PC-3 (cell line): Measurements from ENCODE around the gene DCAF4L1. TPM values are rescaled to one million over a fixed set of nuclear protein-coding genes. Genes with fewer than 3 reads are reported as not detected.
A peak's percentile ranks its signal among the peaks of the same experiment; 100 is the strongest.

Experiments used
- ATAC-seq: fragments of 200-7000 bp; cut with Tn5 transposase; 2 replicates; pipeline ENCODE4 v1.9.1; 2020; ENCODE audit warnings: mild to moderate bottlenecking, moderate library complexity
- BruUV-seq: library from RNA; stranded (reverse); fragments of 400-500 nt; replicated peaks from 2 replicates; lab custom pipeline; 2021; lab: Mats Ljungman, UMichigan
- CTCF ChIA-PET: fragments of 300-600 bp; sonication (Branson Sonifier 250); formaldehyde crosslinking; loops from one replicate; lab custom pipeline; 2022; ENCODE audit warnings: antibody characterized with exemption; lab: Charles Lee
- POLR2A ChIA-PET: fragments of 300-600 bp; sonication (Branson Sonifier 250); formaldehyde crosslinking; loops from one replicate; lab custom pipeline; 2022; ENCODE audit warnings: antibody characterized with exemption; ENCODE audit not compliant: unreplicated experiment; lab: Charles Lee
- DNase-seq: peaks from one replicate; pipeline ENCODE4 v3.0.0-alpha.2; 2015
- H2AFZ ChIP-seq: fragments of 300-600 bp; sonication (generic); 2 replicates; pipeline ENCODE4 v1.6.0; 2016; ENCODE audit warnings: antibody characterized with exemption, low read length
- H3F3A ChIP-seq: fragments of 300-600 bp; sonication (generic); one replicate; pipeline ENCODE4 v1.6.0; 2017; ENCODE audit warnings: antibody characterized with exemption, low read length, control low read depth, mild to moderate bottlenecking; ENCODE audit not compliant: unreplicated experiment
- H3K27ac ChIP-seq: fragments of 300-600 bp; sonication (generic); 2 replicates; pipeline ENCODE4 v1.5.1; 2016; ENCODE audit warnings: mild to moderate bottlenecking, low read length
- H3K27me3 ChIP-seq: fragments of 300-600 bp; sonication (generic); 2 replicates; pipeline ENCODE4 v1.6.1; 2016; ENCODE audit warnings: low read length, mixed read lengths
- H3K36me3 ChIP-seq: fragments of 300-600 bp; sonication (generic); 2 replicates; pipeline ENCODE4 v1.6.1; 2016; ENCODE audit warnings: low read depth, mixed run types, low read length, mixed read lengths
- H3K4me1 ChIP-seq: fragments of 300-600 bp; sonication (generic); 2 replicates; pipeline ENCODE4 v1.5.1; 2016; ENCODE audit warnings: low read length; ENCODE audit not compliant: insufficient read depth
- H3K4me2 ChIP-seq: fragments of 300-600 bp; sonication (generic); 2 replicates; pipeline ENCODE4 v1.6.0; 2016; ENCODE audit warnings: low read length
- H3K4me3 ChIP-seq: fragments of 300-600 bp; sonication (generic); 2 replicates; pipeline ENCODE4 v1.5.1; 2016; ENCODE audit warnings: mild to moderate bottlenecking, low read length, mixed read lengths
- H3K79me2 ChIP-seq: fragments of 300-600 bp; sonication (generic); 2 replicates; pipeline ENCODE4 v1.6.1; 2017; ENCODE audit warnings: low read length, mixed read lengths
- H3K9ac ChIP-seq: fragments of 300-600 bp; sonication (generic); 2 replicates; pipeline ENCODE4 v1.6.0; 2016; ENCODE audit warnings: mild to moderate bottlenecking, low read length
- H3K9me2 ChIP-seq: fragments of 300-600 bp; sonication (generic); replicated peaks from 2 replicates; pipeline ENCODE4 v1.6.1; 2016; ENCODE audit warnings: mixed run types, low read length, mixed read lengths
- H3K9me3 ChIP-seq: fragments of 300-600 bp; sonication (generic); 2 replicates; pipeline ENCODE4 v1.6.1; 2016; ENCODE audit warnings: low read length, mixed read lengths
- H4K20me1 ChIP-seq: fragments of 300-600 bp; sonication (generic); 2 replicates; pipeline ENCODE4 v1.6.1; 2016; ENCODE audit warnings: low read length, mixed read lengths
- CTCF ChIP-seq: fragments of 300-600 bp; sonication (generic); conservative IDR thresholded peaks from 2 replicates; pipeline ENCODE4 v1.5.1; 2017; ENCODE audit warnings: antibody characterized with exemption, low read depth, mild to moderate bottlenecking, low read length
- EZH2 ChIP-seq: fragments of 300-600 bp; sonication (generic); IDR thresholded peaks from one replicate; pipeline ENCODE4 v1.6.1; 2017; ENCODE audit warnings: antibody characterized with exemption, mild to moderate bottlenecking, low read length; ENCODE audit not compliant: unreplicated experiment
- EZH2phosphoT487 ChIP-seq: fragments of 300-600 bp; sonication (generic); IDR thresholded peaks from 2 replicates; pipeline ENCODE4 v1.6.1; 2018; ENCODE audit warnings: mild to moderate bottlenecking, antibody characterized with exemption, low read length, borderline replicate concordance
- intact Hi-C: fragments of 100-400 bp; cut with micrococcal nuclease; formaldehyde crosslinking; loops from 2 replicates; pipeline ENCODE4 v1.9.0; 2023
- total RNA-seq: library from RNA; depleted of rRNA; stranded (reverse); fragments of >200 nt; gene quantifications from 2 replicates; pipeline ENCODE4 v1.2.3, GENCODE V29; 2014

Gene DCAF4L1
- total RNA-seq, 1 experiment from 2014 or later: 0.22 TPM

- ATAC-seq (peak; percentile 99), DNase-seq (peak; percentile 82)
- CTCF ChIA-PET: no interaction called here
- H3K4me3 ChIP-seq: no peak overlapping the region
- no peaks in the 10 kb centered on the region for H3K79me2 ChIP-seq
- no peaks in the 10 kb centered on the region for H3K9me3 ChIP-seq
- no peaks in the 10 kb centered on the region for H3K27me3 ChIP-seq
- no TSS peak for BruUV-seq
- TF ChIP-seq EZH2: no peak
- no peak for TF ChIP-seq EZH2phosphoT487
- H4K20me1 ChIP-seq: no peaks in the 10 kb centered on the region
- intact Hi-C loops: loop anchor here (10.0 kb wide), 1 partner anchor 547 kb away; no protein-coding TSS in a partner anchor
- H3K9ac ChIP-seq: no peak overlapping the region
- H3K9me2 ChIP-seq: no peaks in the 10 kb centered on the region
- H3K27ac ChIP-seq: peak overlapping the region; percentile 57
- H3K4me1 ChIP-seq: peaks cover 15% of the 10 kb centered on the region
- H3K36me3 ChIP-seq: no peaks in the 10 kb centered on the region
- POLR2A ChIA-PET: no interaction called here
- no peak overlapping the region for H2AFZ ChIP-seq
- H3F3A ChIP-seq: no peaks in the 10 kb centered on the region
- H3K4me2 ChIP-seq: no peak overlapping the region
Observed at GRCh38 chr4:41967392-41967791, 14.2 kb upstream of the DCAF4L1 start.

- no peak overlapping the region for H3K4me2 ChIP-seq
- H2AFZ ChIP-seq: no peak overlapping the region
- H3F3A ChIP-seq: no peaks in the 10 kb centered on the region
- no peaks in the 10 kb centered on the region for H3K79me2 ChIP-seq
- no peaks in the 10 kb centered on the region for H3K27me3 ChIP-seq
- ATAC-seq (no peak), DNase-seq (no peak)
- intact Hi-C loops: loop anchor here (10.0 kb wide), 1 partner anchor 545 kb away; no protein-coding TSS in a partner anchor
- ChIA-PET CTCF (no interaction called here), POLR2A (no interaction called here)
- H3K27ac ChIP-seq: no peak overlapping the region
- H3K4me1 ChIP-seq: peaks cover 15% of the 10 kb centered on the region
- BruUV-seq: no TSS peak
- H3K9me2 ChIP-seq: no peaks in the 10 kb centered on the region
- H4K20me1 ChIP-seq: no peaks in the 10 kb centered on the region
- no peaks in the 10 kb centered on the region for H3K9me3 ChIP-seq
- no peak for TF ChIP-seq CTCF
- no peak for TF ChIP-seq EZH2phosphoT487
- H3K4me3 ChIP-seq: no peak overlapping the region
- no peak overlapping the region for H3K9ac ChIP-seq
- no peaks in the 10 kb centered on the region for H3K36me3 ChIP-seq
Observed at GRCh38 chr4:41969671-41970070, 11.9 kb upstream of the DCAF4L1 start.

GRCh38 chr4:41975341-41975740 lies 6.2 kb upstream of the DCAF4L1 start:
- BruUV-seq: no TSS peak
- intact Hi-C loops: no loop called here
- CTCF ChIA-PET: no interaction called here

More at GRCh38 chr4:41975341-41975740, 6.2 kb upstream of the DCAF4L1 start:
- Histone ChIP-seq H3K9me2 (no peaks in the 10 kb centered on the region), H3K4me3 (no peak overlapping the region), H3K9ac (no peak overlapping the region), H3K79me2 (no peaks in the 10 kb centered on the region), H2AFZ (no peak overlapping the region), H3K27me3 (no peaks in the 10 kb centered on the region), H3K36me3 (no peaks in the 10 kb centered on the region), H3F3A (no peaks in the 10 kb centered on the region), H3K4me2 (no peak overlapping the region), H3K4me1 (no peaks in the 10 kb centered on the region), H4K20me1 (no peaks in the 10 kb centered on the region), H3K9me3 (no peaks in the 10 kb centered on the region), H3K27ac (no peak overlapping the region)
- POLR2A ChIA-PET: no interaction called here
- DNase-seq (no peak), ATAC-seq (no peak)
- TF ChIP-seq EZH2: no peak
- TF ChIP-seq CTCF: no peak
- no peak for TF ChIP-seq EZH2phosphoT487
